Ishikawa (cell line): ENCODE results near the gene TNIK.

Experiments
- CEBPB ChIP-seq: IDR thresholded peaks from 2 replicates; pipeline ENCODE4 v1.6.1; 2012
- CREB1 ChIP-seq: IDR thresholded peaks from 2 replicates; pipeline ENCODE4 v1.6.1; 2012; ENCODE audit warnings: low read depth
- EGR1 ChIP-seq: IDR thresholded peaks from 2 replicates; pipeline ENCODE4 v1.6.1; 2012
- EP300 ChIP-seq: IDR thresholded peaks from 2 replicates; pipeline ENCODE4 v1.6.1; 2012; ENCODE audit warnings: borderline replicate concordance
- FOXM1 ChIP-seq: IDR thresholded peaks from 2 replicates; pipeline ENCODE4 v1.6.1; 2012; ENCODE audit warnings: low read depth, borderline replicate concordance
- NFIC ChIP-seq: IDR thresholded peaks from 2 replicates; pipeline ENCODE4 v1.6.1; 2012
- RAD21 ChIP-seq: IDR thresholded peaks from 2 replicates; pipeline ENCODE4 v1.6.1; 2012; ENCODE audit warnings: low read depth
- REST ChIP-seq: IDR thresholded peaks from 2 replicates; pipeline ENCODE4 v1.6.1; 2012; ENCODE audit warnings: low read depth, mild to moderate bottlenecking
- TCF12 ChIP-seq: IDR thresholded peaks from 2 replicates; pipeline ENCODE4 v1.6.1; 2012; ENCODE audit warnings: low read depth
- TEAD4 ChIP-seq: IDR thresholded peaks from 2 replicates; pipeline ENCODE4 v1.6.1; 2012
- YY1 ChIP-seq: IDR thresholded peaks from 2 replicates; pipeline ENCODE4 v1.6.1; 2012; ENCODE audit warnings: low read depth
- ZBTB7A ChIP-seq: IDR thresholded peaks from 2 replicates; pipeline ENCODE4 v1.6.1; 2012; ENCODE audit warnings: low read depth
- TF ChIP-seq, protein P1 (sequence below): IDR thresholded peaks from 2 replicates; pipeline ENCODE4 v1.6.1; 2012
- TF ChIP-seq, protein P2 (sequence below): IDR thresholded peaks from 2 replicates; pipeline ENCODE4 v1.6.1; 2012

The TNIK gene

GRCh38 chr3:171323938-171324536, 136.2 kb downstream of the TNIK start:
- no peak for TF ChIP-seq TEAD4
- TF ChIP-seq EGR1 = no peak
- TF ChIP-seq, protein P1, sequence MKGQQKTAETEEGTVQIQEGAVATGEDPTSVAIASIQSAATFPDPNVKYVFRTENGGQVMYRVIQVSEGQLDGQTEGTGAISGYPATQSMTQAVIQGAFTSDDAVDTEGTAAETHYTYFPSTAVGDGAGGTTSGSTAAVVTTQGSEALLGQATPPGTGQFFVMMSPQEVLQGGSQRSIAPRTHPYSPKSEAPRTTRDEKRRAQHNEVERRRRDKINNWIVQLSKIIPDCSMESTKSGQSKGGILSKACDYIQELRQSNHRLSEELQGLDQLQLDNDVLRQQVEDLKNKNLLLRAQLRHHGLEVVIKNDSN = no peak
- no peak for TF ChIP-seq RAD21
- TF ChIP-seq FOXM1 = no peak
- TF ChIP-seq YY1 = no peak
- no peak for TF ChIP-seq REST
- no peak for TF ChIP-seq CREB1
- no peak for TF ChIP-seq CEBPB
- no peak for TF ChIP-seq EP300

- no peak for TF ChIP-seq FOXM1
- TF ChIP-seq ZBTB7A = no peak
- TF ChIP-seq EP300 = no peak
- TF ChIP-seq EGR1 = no peak
- TF ChIP-seq TCF12 = no peak
- TF ChIP-seq RAD21 = no peak
- no peak for TF ChIP-seq REST
- TF ChIP-seq NFIC = no peak
- TF ChIP-seq CREB1 = no peak
- TF ChIP-seq TEAD4 = no peak
Observed at GRCh38 chr3:171321559-171322360, 138.4 kb downstream of the TNIK start.

GRCh38 chr3:171320750-171321558, 139.3 kb downstream of the TNIK start:
- TF ChIP-seq, protein P1 = no peak
- TF ChIP-seq EP300 (no peak), FOXM1 (no peak)
- TF ChIP-seq, protein P2, sequence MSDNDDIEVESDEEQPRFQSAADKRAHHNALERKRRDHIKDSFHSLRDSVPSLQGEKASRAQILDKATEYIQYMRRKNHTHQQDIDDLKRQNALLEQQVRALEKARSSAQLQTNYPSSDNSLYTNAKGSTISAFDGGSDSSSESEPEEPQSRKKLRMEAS = no peak

GRCh38 chr3:171317171-171317570, 143.0 kb downstream of the TNIK start:
- TF ChIP-seq REST (no peak), TEAD4 (no peak), ZBTB7A (no peak), EP300 (no peak), FOXM1 (no peak), EGR1 (no peak), NFIC (no peak)
